Prostate gland (tissue), 2 donors: ENCODE data around the gene TXNL1.

Source experiments
- POLR2AphosphoS5 ChIP-seq: sonication (generic); formaldehyde crosslinking; IDR thresholded peaks from one replicate; pipeline ENCODE4 v1.6.1; 2017; ENCODE audit warnings: antibody characterized with exemption
- TF ChIP-seq, protein P1 (sequence below), 4 experiments: fragments of 200-600 bp in 2 of 4; fragments of 450-650 bp in 2 of 4; sonication (generic) in 2 of 4; IDR thresholded peaks; 1 replicate in 3 of 4; 2 replicates in 1 of 4; pipeline ENCODE4 v1.5.1; 2016 to 2019; ENCODE audit warnings: antibody characterized with exemption in 4 of 4, mild to moderate bottlenecking in 2 of 4, moderate library complexity in 2 of 4

DNA sequence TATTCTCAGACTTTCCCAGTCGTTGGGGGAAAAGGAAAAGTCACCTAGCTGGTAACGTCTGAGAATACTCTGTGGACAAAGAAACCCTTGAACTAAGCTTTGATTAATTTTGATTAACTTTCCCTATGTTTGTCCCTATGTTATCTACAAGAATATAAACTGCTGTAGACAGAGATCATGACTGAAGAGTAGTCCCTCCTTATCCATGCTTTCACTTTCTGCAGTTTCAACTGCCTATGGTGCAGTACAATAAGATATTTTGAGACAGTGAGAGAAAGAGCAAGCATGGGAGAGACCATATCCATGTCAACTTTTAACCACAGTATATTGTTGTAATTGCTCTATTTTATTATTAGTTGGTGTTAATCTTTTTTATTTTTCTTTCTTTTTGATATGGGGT is 31.8 kb downstream of the TXNL1 start:
- TF ChIP-seq, protein P1, sequence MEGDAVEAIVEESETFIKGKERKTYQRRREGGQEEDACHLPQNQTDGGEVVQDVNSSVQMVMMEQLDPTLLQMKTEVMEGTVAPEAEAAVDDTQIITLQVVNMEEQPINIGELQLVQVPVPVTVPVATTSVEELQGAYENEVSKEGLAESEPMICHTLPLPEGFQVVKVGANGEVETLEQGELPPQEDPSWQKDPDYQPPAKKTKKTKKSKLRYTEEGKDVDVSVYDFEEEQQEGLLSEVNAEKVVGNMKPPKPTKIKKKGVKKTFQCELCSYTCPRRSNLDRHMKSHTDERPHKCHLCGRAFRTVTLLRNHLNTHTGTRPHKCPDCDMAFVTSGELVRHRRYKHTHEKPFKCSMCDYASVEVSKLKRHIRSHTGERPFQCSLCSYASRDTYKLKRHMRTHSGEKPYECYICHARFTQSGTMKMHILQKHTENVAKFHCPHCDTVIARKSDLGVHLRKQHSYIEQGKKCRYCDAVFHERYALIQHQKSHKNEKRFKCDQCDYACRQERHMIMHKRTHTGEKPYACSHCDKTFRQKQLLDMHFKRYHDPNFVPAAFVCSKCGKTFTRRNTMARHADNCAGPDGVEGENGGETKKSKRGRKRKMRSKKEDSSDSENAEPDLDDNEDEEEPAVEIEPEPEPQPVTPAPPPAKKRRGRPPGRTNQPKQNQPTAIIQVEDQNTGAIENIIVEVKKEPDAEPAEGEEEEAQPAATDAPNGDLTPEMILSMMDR (IDR thresholded peaks at IDR 0.05), result no peak
- no peak for TF ChIP-seq POLR2AphosphoS5
